ENCODE measurements around the gene DTX4.
"Not testable (repeated sequence)": the region's sequence is repeated elsewhere in the genome, so short reads cannot be mapped to it uniquely, and the experiment has no call there.

Gene DTX4

GRCh38 chr11:59171508-59172322 lies at the start of gene DTX4:
Gene DTX4, plus strand, starts transcription at chr11:59172132. Its CDS starts 464 bp downstream, at chr11:59172596.
- DNase-seq = peak; percentile 83
- in situ Hi-C loops (cut with HindIII; ENCODE audit: low pct_ligation_motif_present, low pct_unique_long_range_greater_than_20kb, low sequenced_read_pairs) = no loop called here

- in situ Hi-C loops (cut with HindIII; ENCODE audit: low pct_ligation_motif_present, low pct_unique_long_range_greater_than_20kb, low sequenced_read_pairs) = no loop called here
- peak; percentile 72 for DNase-seq
Measured at GRCh38 chr11:59135648-59136461, 36.1 kb upstream of the DTX4 start.

- DNase-seq; in situ Hi-C loops (cut with HindIII; ENCODE audit: low pct_ligation_motif_present, low pct_unique_long_range_greater_than_20kb, low sequenced_read_pairs): not testable (repeated sequence)
Measured at GRCh38 chr11:59136551-59136950, 35.4 kb upstream of the DTX4 start.

GRCh38 chr11:59137190-59137589 lies 34.7 kb upstream of the DTX4 start:
- in situ Hi-C loops (cut with HindIII; ENCODE audit: low pct_ligation_motif_present, low pct_unique_long_range_greater_than_20kb, low sequenced_read_pairs) = no loop called here
- DNase-seq = no peak

GRCh38 chr11:59138643-59139042 lies 33.3 kb upstream of the DTX4 start:
- in situ Hi-C loops (cut with HindIII; ENCODE audit: low pct_ligation_motif_present, low pct_unique_long_range_greater_than_20kb, low sequenced_read_pairs) = no loop called here
- no peak for DNase-seq

GRCh38 chr11:59141191-59141590 lies 30.7 kb upstream of the DTX4 start:
- in situ Hi-C loops (cut with HindIII; ENCODE audit: low pct_ligation_motif_present, low pct_unique_long_range_greater_than_20kb, low sequenced_read_pairs) = no loop called here

GRCh38 chr11:59141673-59142460 lies 30.1 kb upstream of the DTX4 start:
- peak; percentile 26 for DNase-seq
- in situ Hi-C loops (cut with HindIII; ENCODE audit: low pct_ligation_motif_present, low pct_unique_long_range_greater_than_20kb, low sequenced_read_pairs) = no loop called here

More at GRCh38 chr11:59141191-59141590, 30.7 kb upstream of the DTX4 start:
- DNase-seq = no peak

- in situ Hi-C loops (cut with HindIII; ENCODE audit: low pct_ligation_motif_present, low pct_unique_long_range_greater_than_20kb, low sequenced_read_pairs) = no loop called here
- DNase-seq = peak; percentile 92
Measured at GRCh38 chr11:59142530-59143507, 29.1 kb upstream of the DTX4 start, which contains the start of gene FAM111A. Gene FAM111A, plus strand, starts transcription at chr11:59142856. Its CDS starts 6,017 bp downstream, at chr11:59148873.

GRCh38 chr11:59144096-59144495 lies 27.8 kb upstream of the DTX4 start:
- in situ Hi-C loops (cut with HindIII; ENCODE audit: low pct_ligation_motif_present, low pct_unique_long_range_greater_than_20kb, low sequenced_read_pairs) = no loop called here
- peak; percentile 10 for DNase-seq

- in situ Hi-C loops (cut with HindIII; ENCODE audit: low pct_ligation_motif_present, low pct_unique_long_range_greater_than_20kb, low sequenced_read_pairs) = no loop called here
- DNase-seq = peak; percentile 88
Measured at GRCh38 chr11:59144579-59145345, 27.2 kb upstream of the DTX4 start.

- DNase-seq = no peak
- in situ Hi-C loops (cut with HindIII; ENCODE audit: low pct_ligation_motif_present, low pct_unique_long_range_greater_than_20kb, low sequenced_read_pairs) = no loop called here
Measured at GRCh38 chr11:59145534-59145933, 26.4 kb upstream of the DTX4 start.

GRCh38 chr11:59151761-59152160 lies 20.2 kb upstream of the DTX4 start:
- in situ Hi-C loops (cut with HindIII; ENCODE audit: low pct_ligation_motif_present, low pct_unique_long_range_greater_than_20kb, low sequenced_read_pairs) = no loop called here
- DNase-seq = no peak

GRCh38 chr11:59152312-59152951 lies 19.5 kb upstream of the DTX4 start:
- in situ Hi-C loops (cut with HindIII; ENCODE audit: low pct_ligation_motif_present, low pct_unique_long_range_greater_than_20kb, low sequenced_read_pairs) = no loop called here
- DNase-seq = no peak

- DNase-seq = no peak
- in situ Hi-C loops (cut with HindIII; ENCODE audit: low pct_ligation_motif_present, low pct_unique_long_range_greater_than_20kb, low sequenced_read_pairs) = no loop called here
Measured at GRCh38 chr11:59154610-59155009, 17.3 kb upstream of the DTX4 start.

GRCh38 chr11:59157433-59157832 lies 14.5 kb upstream of the DTX4 start:
- DNase-seq = no peak
- in situ Hi-C loops (cut with HindIII; ENCODE audit: low pct_ligation_motif_present, low pct_unique_long_range_greater_than_20kb, low sequenced_read_pairs) = no loop called here

- peak; percentile 69 for DNase-seq
- in situ Hi-C loops (cut with HindIII; ENCODE audit: low pct_ligation_motif_present, low pct_unique_long_range_greater_than_20kb, low sequenced_read_pairs) = no loop called here
Measured at GRCh38 chr11:59158206-59159068, 13.5 kb upstream of the DTX4 start.
